Lung (tissue), 12 donors: ENCODE results near the gene ZHX3. TPM values are rescaled to one million over a fixed set of nuclear protein-coding genes. Genes with fewer than 3 reads are reported as not detected.

Source experiments
- ATAC-seq: fragments of 200-7000 bp; cut with Tn5 transposase; one replicate; pipeline ENCODE4 v1.9.1; 2020; ENCODE audit warnings: moderate number of reproducible peaks; ENCODE audit not compliant: insufficient read depth, low FRiP score
- DNase-seq, 3 donors: peaks; one replicate each; pipeline ENCODE4 v3.0.0-alpha.2; 2013 to 2017
- H3K27ac ChIP-seq, 2 donors: one replicate each; pipeline ENCODE4 v1.5.1; 2013; ENCODE audit warnings: mild to moderate bottlenecking in 2 of 2, moderate library complexity in 2 of 2, control low read depth in 1 of 2, inconsistent platforms in 1 of 2, low read depth in 1 of 2, low read length in 1 of 2
- H3K27me3 ChIP-seq, 3 donors: one replicate each; pipeline ENCODE4 v1.5.1; 2013; ENCODE audit warnings: low read length in 2 of 3; ENCODE audit not compliant: control insufficient read depth in 3 of 3, insufficient read depth in 3 of 3
- H3K36me3 ChIP-seq, 4 donors: one replicate each; pipeline ENCODE4 v1.5.1; 2013; ENCODE audit warnings: low read length in 4 of 4, mild to moderate bottlenecking in 1 of 4, moderate library complexity in 1 of 4; ENCODE audit not compliant: control insufficient read depth in 4 of 4, insufficient read depth in 4 of 4
- H3K4me1 ChIP-seq, 5 donors: one replicate each; pipeline ENCODE4 v1.5.1; 2013; ENCODE audit warnings: low read length in 5 of 5, mild to moderate bottlenecking in 2 of 5, moderate library complexity in 1 of 5; ENCODE audit not compliant: control insufficient read depth in 5 of 5, insufficient read depth in 5 of 5
- H3K4me3 ChIP-seq: one replicate; pipeline ENCODE4 v1.5.1; 2013; ENCODE audit warnings: mild to moderate bottlenecking, control low read depth, moderate library complexity
- H3K9ac ChIP-seq, 2 donors: one replicate each; pipeline ENCODE4 v1.5.1; 2013; ENCODE audit warnings: low read length in 2 of 2, control low read depth in 1 of 2; ENCODE audit not compliant: insufficient read depth in 1 of 2
- H3K9me3 ChIP-seq, 4 donors: one replicate each; pipeline ENCODE4 v1.5.1; 2013; ENCODE audit warnings: low read length in 3 of 4, mild to moderate bottlenecking in 1 of 4, moderate library complexity in 1 of 4; ENCODE audit not compliant: control insufficient read depth in 4 of 4, insufficient read depth in 3 of 4
- CTCF ChIP-seq: IDR thresholded peaks from 2 replicates; pipeline ENCODE4 v1.5.1; 2012; ENCODE audit warnings: mild to moderate bottlenecking; ENCODE audit errors: control extremely low read depth, extremely low read depth
- WGBS, 2 donors: extraction: QIAGEN DNeasy Blood & Tissue Kit; methylation state at CpG; one replicate each; pipeline ENCODE4 v1.1.7; 2013; 5-methylcytosine and 5-hydroxymethylcytosine counted together
- polyA plus RNA-seq, 2 donors: library from polyadenylated mRNA; stranded (reverse); fragments of 200-250 nt; gene quantifications; one replicate each; pipeline ENCODE4 v1.2.1, GENCODE V29; 2013
- total RNA-seq, 2 donors: library from RNA; depleted of rRNA in 1 of 2; stranded (reverse); fragments of >200 nt in 1 of 2; gene quantifications; one replicate each; pipeline ENCODE4 v1.2.1, GENCODE V29; 2014 to 2021
- donor health status: control.
- donor health status: control.
- donor health status: Bipolar disorder and iron deficiency.
- donor health status: healthy.
- donor health status: DM: yes; HTN: yes; CAD: no.

The ZHX3 gene
- total and polyA plus RNA-seq, 4 donors: 8.3 to 48.2 (median 18.0) TPM

GRCh38 chr20:41162396-41162795 lies 155.1 kb downstream of the ZHX3 start:
- ATAC-seq (no peak), DNase-seq (no peak)
- 95 to 96% methylated on average over 11 of the region's 11 CpGs for WGBS, 2 donors

GRCh38 chr20:41161886-41162285 lies 155.6 kb downstream of the ZHX3 start:
- Histone ChIP-seq H3K27ac (no peak overlapping the region), H3K27me3 (no peaks in the 10 kb centered on the region), H3K4me3 (no peak overlapping the region), H3K4me1 (peaks cover 0 to 20% (median 7%) of the 10 kb centered on the region in 5 donors), H3K36me3 (peaks cover 10 to 58% (median 46%) of the 10 kb centered on the region in 4 donors), H3K9me3 (no peaks in the 10 kb centered on the region), H3K9ac (no peak overlapping the region)
- no peak for TF ChIP-seq CTCF
- WGBS, 2 donors: 32 to 64% methylated on average over 1 of the region's 1 CpG
- no peak for DNase-seq
- ATAC-seq: no peak

More at GRCh38 chr20:41162396-41162795, 155.1 kb downstream of the ZHX3 start:
- no peaks in the 10 kb centered on the region for H3K9me3 ChIP-seq
- H3K27me3 ChIP-seq: no peaks in the 10 kb centered on the region
- no peak overlapping the region for H3K4me3 ChIP-seq
- no peak for TF ChIP-seq CTCF
- no peak overlapping the region for H3K9ac ChIP-seq
- H3K36me3 ChIP-seq: peaks cover 10 to 61% (median 48%) of the 10 kb centered on the region in 4 donors
- H3K4me1 ChIP-seq: peaks cover 0 to 15% (median 3%) of the 10 kb centered on the region in 5 donors
- H3K27ac ChIP-seq: no peak overlapping the region

GRCh38 chr20:41160686-41161085 lies 156.8 kb downstream of the ZHX3 start:
- H3K27me3 ChIP-seq: no peaks in the 10 kb centered on the region
- DNase-seq (no peak), ATAC-seq (no peak)
- H3K9me3 ChIP-seq: no peaks in the 10 kb centered on the region
- WGBS, 2 donors: 86 to 94% methylated on average over 2 of the region's 2 CpGs
- no peak for TF ChIP-seq CTCF
- H3K27ac ChIP-seq: no peak overlapping the region
- no peak overlapping the region for H3K9ac ChIP-seq
- peaks cover 10 to 46% (median 36%) of the 10 kb centered on the region in 4 donors for H3K36me3 ChIP-seq
- peaks cover 0 to 29% (median 9%) of the 10 kb centered on the region in 5 donors for H3K4me1 ChIP-seq
- H3K4me3 ChIP-seq: no peak overlapping the region

- Histone ChIP-seq H3K4me1 (peaks cover 0 to 40% (median 9%) of the 10 kb centered on the region in 5 donors), H3K9ac (no peak overlapping the region), H3K9me3 (no peaks in the 10 kb centered on the region), H3K36me3 (peaks cover 4 to 35% (median 27%) of the 10 kb centered on the region in 4 donors), H3K27ac (no peak overlapping the region), H3K4me3 (no peak overlapping the region), H3K27me3 (no peaks in the 10 kb centered on the region)
- no peak for DNase-seq
- WGBS, 2 donors: 80 to 86% methylated on average over 10 of the region's 10 CpGs
- TF ChIP-seq CTCF: no peak
- no peak for ATAC-seq
Measured at GRCh38 chr20:41159547-41159946, 158.0 kb downstream of the ZHX3 start.
